Measurements from ENCODE around the gene ODAD2. TPM values are rescaled to one million over a fixed set of nuclear protein-coding genes. Genes with fewer than 3 reads are reported as not detected.

Gene ODAD2
- total and polyA plus RNA-seq, 2 of the 8 experiments (the other 6 are each of a cell fraction or from before 2014, with no cell fraction given), result 0.95 to 4.3 TPM

DNA sequence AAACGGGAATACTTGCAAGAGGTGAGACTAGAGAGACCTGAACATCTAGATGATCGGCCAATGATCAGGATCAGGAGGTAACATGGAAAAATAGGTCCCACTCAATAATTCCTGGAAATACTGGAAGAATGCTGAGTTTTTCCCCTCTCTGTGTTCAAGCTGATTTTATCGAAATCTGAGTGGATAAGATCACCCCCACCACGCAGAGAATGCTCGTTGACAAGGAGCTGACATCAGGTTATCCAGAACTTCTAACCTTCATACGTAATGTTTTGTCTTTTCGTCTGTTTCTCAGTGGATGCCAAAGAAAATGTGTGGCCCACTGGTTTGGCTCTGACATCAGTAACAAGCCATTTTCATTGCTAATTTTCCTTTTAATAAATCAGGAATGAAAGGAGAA is 194.7 kb downstream of the ODAD2 start:
- 94% methylated on average over 7 of the region's 7 CpGs; no CpG with 5 or more reads in 1 of the 2 experiments for WGBS, 2 experiments (ENCODE audit: extremely low coverage in 1 of 2, insufficient coverage in 1 of 2, insufficient read length in 1 of 2, insufficient replicate concordance in 2 of 2, low coverage in 1 of 2, low lambda C conversion rate in 2 of 2, missing lambda C conversion rate in 1 of 2)
- POLR2A ChIA-PET (ENCODE audit: partially characterized antibody), result no interaction called here

More for the DNA sequence above, 194.7 kb downstream of the ODAD2 start:
- Histone ChIP-seq H2AFZ (ENCODE audit: low read length) (no peak overlapping the region), H3K79me1 (ENCODE audit: low read depth, low read length) (no peaks in the 10 kb centered on the region), H3K9ac (replicated peaks in 1 of 4; ENCODE audit: extremely low read depth in 1 of 4, low read depth in 3 of 4, low read length in 3 of 4) (no peak overlapping the region), H3K4ac (replicated peaks; ENCODE audit: insufficient read length, low read depth, low read length) (no peak overlapping the region), H4K91ac (replicated peaks; ENCODE audit: insufficient read length, low read length) (no peak overlapping the region), H2BK12ac (ENCODE audit: low read depth, low read length) (no peak overlapping the region), H3K14ac (ENCODE audit: insufficient read length) (no peak overlapping the region), H3K56ac (replicated peaks; ENCODE audit: insufficient read length, low read depth, low read length) (no peak overlapping the region), H4K5ac (ENCODE audit: insufficient read length, low read depth, low read length) (no peak overlapping the region), H2BK20ac (ENCODE audit: low read length) (no peak overlapping the region), H2BK120ac (replicated peaks; ENCODE audit: low read depth, low read length) (no peak overlapping the region), H3K79me2 (ENCODE audit: control insufficient read depth in 1 of 2, insufficient read depth in 2 of 2, low read length in 2 of 2) (no peaks in the 10 kb centered on the region), H3K9me3 (ENCODE audit: insufficient read depth in 2 of 2, low read depth in 1 of 2, low read length in 1 of 2) (no peaks in the 10 kb centered on the region), H2BK5ac (ENCODE audit: low read depth, low read length) (no peak overlapping the region), H2BK15ac (ENCODE audit: low read length) (no peak overlapping the region), H3K36me3 (ENCODE audit: control insufficient read depth in 2 of 4, insufficient read depth in 4 of 4, low read length in 3 of 4) (no peaks in the 10 kb centered on the region; a peak in 1 of 8 replicates), H2AK5ac (ENCODE audit: low read depth, low read length) (no peak overlapping the region), H4K8ac (ENCODE audit: extremely low read depth, insufficient read depth, low read length) (no peak overlapping the region), H3K23ac (ENCODE audit: insufficient read length) (no peak overlapping the region), H3K23me2 (ENCODE audit: low read depth, low read length) (no peaks in the 10 kb centered on the region), H3K4me3 (ENCODE audit: extremely low read depth in 1 of 4, insufficient read depth in 2 of 4, low read depth in 3 of 4, low read length in 4 of 4) (no peak overlapping the region), H4K20me1 (replicated peaks in 1 of 2; ENCODE audit: control insufficient read depth in 1 of 2, insufficient read depth in 2 of 2, low read length in 2 of 2) (no peaks in the 10 kb centered on the region), H3K27ac (ENCODE audit: low read depth, low read length) (no peak overlapping the region), H3K27me3 (replicated peaks in 1 of 4; ENCODE audit: control insufficient read depth in 3 of 4, extremely low read depth in 1 of 4, insufficient read depth in 3 of 4, low read length in 3 of 4) (no peaks in the 10 kb centered on the region), H3K4me2 (ENCODE audit: insufficient read depth in 1 of 2, low read depth in 2 of 2, low read length in 2 of 2) (no peak overlapping the region), H3K4me1 (replicated peaks in 1 of 4; ENCODE audit: control insufficient read depth in 3 of 4, insufficient read depth in 4 of 4, low read length in 3 of 4) (no peaks in the 10 kb centered on the region), H3K18ac (ENCODE audit: extremely low read depth, low read length) (no peak overlapping the region)
- no peak for DNase-seq (ENCODE audit: low read depth in 1 of 2, low spot score in 2 of 2)
- CTCF ChIA-PET (ENCODE audit: partially characterized antibody), result interaction anchor here (0.9 kb wide), 1 partner anchor 12 kb away, joined by 3 read pairs; no protein-coding TSS in a partner anchor
- no peak for FAIRE-seq
- TF ChIP-seq EP300 (IDR thresholded peaks at IDR 0.05; ENCODE audit: borderline replicate concordance in 1 of 2, low read depth in 2 of 2, low read length in 2 of 2) (no peak), SAP30 (IDR thresholded peaks at IDR 0.05; ENCODE audit: insufficient read depth, insufficient replicate concordance, low read length) (no peak)

All from H1 (cell line).